ENCODE results near the gene KIF13A.

DNA sequence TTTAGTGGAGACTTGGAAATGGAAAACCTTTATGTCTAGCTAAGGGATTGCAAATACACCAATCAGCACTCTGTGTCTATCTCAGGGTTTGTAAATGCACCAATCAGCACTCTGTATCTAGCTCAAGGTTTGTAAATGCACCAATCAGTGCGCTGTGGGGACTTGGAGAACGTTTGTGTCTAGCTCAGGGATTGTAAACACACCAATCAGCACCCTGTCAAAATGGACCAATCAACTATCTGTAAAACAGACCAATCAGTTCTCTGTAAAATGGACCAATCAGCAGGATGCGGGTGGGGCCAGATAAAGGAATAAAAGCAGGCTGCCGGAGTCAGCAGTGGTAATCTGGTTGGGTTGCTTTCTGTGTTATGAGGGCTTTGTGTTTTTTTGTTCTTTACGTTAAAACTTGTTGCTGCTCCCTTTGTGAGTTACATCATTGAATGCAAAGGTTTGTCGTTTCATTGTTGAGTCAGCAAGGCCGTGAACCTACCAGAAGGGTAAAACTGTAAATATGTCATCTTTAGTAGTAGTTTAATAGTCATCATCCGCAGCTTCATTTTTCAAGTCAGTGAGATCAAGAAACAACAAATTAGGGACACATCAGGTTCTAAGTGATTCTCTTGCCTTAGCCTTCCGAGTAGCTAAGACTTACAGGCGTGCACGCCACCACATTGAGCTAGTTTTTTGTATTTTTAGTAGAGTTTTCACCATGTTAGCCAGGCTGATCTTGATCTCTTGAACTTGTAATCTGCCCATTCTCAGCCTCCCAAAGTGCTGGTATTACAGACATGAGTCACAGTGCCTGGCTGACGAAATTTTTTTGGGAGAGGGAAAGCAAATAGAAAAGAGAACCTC is 258.0 kb downstream of the KIF13A start:
- TF ChIP-seq MXI1 (IDR thresholded peaks at IDR 0.05; ENCODE audit: low read depth, low read length) (no peak), RFX5 (IDR thresholded peaks at IDR 0.05; ENCODE audit: low read depth, low read length) (no peak), POLR2A (IDR thresholded peaks at IDR 0.05; ENCODE audit: low read depth, low read length) (no peak)
- TF ChIP-seq, protein P1, sequence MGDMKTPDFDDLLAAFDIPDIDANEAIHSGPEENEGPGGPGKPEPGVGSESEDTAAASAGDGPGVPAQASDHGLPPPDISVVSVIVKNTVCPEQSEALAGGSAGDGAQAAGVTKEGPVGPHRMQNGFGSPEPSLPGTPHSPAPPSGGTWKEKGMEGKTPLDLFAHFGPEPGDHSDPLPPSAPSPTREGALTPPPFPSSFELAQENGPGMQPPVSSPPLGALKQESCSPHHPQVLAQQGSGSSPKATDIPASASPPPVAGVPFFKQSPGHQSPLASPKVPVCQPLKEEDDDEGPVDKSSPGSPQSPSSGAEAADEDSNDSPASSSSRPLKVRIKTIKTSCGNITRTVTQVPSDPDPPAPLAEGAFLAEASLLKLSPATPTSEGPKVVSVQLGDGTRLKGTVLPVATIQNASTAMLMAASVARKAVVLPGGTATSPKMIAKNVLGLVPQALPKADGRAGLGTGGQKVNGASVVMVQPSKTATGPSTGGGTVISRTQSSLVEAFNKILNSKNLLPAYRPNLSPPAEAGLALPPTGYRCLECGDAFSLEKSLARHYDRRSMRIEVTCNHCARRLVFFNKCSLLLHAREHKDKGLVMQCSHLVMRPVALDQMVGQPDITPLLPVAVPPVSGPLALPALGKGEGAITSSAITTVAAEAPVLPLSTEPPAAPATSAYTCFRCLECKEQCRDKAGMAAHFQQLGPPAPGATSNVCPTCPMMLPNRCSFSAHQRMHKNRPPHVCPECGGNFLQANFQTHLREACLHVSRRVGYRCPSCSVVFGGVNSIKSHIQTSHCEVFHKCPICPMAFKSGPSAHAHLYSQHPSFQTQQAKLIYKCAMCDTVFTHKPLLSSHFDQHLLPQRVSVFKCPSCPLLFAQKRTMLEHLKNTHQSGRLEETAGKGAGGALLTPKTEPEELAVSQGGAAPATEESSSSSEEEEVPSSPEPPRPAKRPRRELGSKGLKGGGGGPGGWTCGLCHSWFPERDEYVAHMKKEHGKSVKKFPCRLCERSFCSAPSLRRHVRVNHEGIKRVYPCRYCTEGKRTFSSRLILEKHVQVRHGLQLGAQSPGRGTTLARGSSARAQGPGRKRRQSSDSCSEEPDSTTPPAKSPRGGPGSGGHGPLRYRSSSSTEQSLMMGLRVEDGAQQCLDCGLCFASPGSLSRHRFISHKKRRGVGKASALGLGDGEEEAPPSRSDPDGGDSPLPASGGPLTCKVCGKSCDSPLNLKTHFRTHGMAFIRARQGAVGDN (IDR thresholded peaks at IDR 0.05): no peak
- TF ChIP-seq, protein P2, sequence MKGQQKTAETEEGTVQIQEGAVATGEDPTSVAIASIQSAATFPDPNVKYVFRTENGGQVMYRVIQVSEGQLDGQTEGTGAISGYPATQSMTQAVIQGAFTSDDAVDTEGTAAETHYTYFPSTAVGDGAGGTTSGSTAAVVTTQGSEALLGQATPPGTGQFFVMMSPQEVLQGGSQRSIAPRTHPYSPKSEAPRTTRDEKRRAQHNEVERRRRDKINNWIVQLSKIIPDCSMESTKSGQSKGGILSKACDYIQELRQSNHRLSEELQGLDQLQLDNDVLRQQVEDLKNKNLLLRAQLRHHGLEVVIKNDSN (IDR thresholded peaks at IDR 0.05; ENCODE audit: borderline replicate concordance, extremely low read length, insufficient read depth, low read depth, low read length): no peak
- TF ChIP-seq, protein P3, sequence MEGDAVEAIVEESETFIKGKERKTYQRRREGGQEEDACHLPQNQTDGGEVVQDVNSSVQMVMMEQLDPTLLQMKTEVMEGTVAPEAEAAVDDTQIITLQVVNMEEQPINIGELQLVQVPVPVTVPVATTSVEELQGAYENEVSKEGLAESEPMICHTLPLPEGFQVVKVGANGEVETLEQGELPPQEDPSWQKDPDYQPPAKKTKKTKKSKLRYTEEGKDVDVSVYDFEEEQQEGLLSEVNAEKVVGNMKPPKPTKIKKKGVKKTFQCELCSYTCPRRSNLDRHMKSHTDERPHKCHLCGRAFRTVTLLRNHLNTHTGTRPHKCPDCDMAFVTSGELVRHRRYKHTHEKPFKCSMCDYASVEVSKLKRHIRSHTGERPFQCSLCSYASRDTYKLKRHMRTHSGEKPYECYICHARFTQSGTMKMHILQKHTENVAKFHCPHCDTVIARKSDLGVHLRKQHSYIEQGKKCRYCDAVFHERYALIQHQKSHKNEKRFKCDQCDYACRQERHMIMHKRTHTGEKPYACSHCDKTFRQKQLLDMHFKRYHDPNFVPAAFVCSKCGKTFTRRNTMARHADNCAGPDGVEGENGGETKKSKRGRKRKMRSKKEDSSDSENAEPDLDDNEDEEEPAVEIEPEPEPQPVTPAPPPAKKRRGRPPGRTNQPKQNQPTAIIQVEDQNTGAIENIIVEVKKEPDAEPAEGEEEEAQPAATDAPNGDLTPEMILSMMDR (IDR thresholded peaks at IDR 0.05 in 2 of 3, conservative IDR thresholded peaks at IDR 0.05 in 1 of 3; ENCODE audit: control insufficient read depth in 2 of 3, extremely low read depth in 1 of 3, insufficient read depth in 1 of 3, low read depth in 3 of 3, low read length in 3 of 3): no peak

All from GM12878 (cell line).